Measurements from ENCODE around the gene RIMBP2.

RIMBP2 gene

GRCh38 chr12:130621696-130622298 is 94.3 kb downstream of the RIMBP2 start:
- H3K27me3 ChIP-seq (ENCODE audit: control insufficient read depth, insufficient read depth, low read length) = no peaks in the 10 kb centered on the region
- H3K4me1 ChIP-seq (ENCODE audit: control insufficient read depth, insufficient read depth, low read length) = no peaks in the 10 kb centered on the region

GRCh38 chr12:130620756-130621155 is 95.3 kb downstream of the RIMBP2 start:
- Histone ChIP-seq H3K4me1 (ENCODE audit: control insufficient read depth, insufficient read depth, low read length) (no peaks in the 10 kb centered on the region), H3K27me3 (ENCODE audit: control insufficient read depth, insufficient read depth, low read length) (no peaks in the 10 kb centered on the region), H3K9ac (ENCODE audit: low read length) (no peak overlapping the region), H3K27ac (ENCODE audit: low read depth, low read length) (no peak overlapping the region), H3K36me3 (ENCODE audit: control insufficient read depth, insufficient read depth, low read length) (no peaks in the 10 kb centered on the region), H3K4me3 (ENCODE audit: low read length) (no peak overlapping the region)

More at GRCh38 chr12:130621696-130622298, 94.3 kb downstream of the RIMBP2 start:
- Histone ChIP-seq H3K4me3 (ENCODE audit: low read length) (no peak overlapping the region), H3K36me3 (ENCODE audit: control insufficient read depth, insufficient read depth, low read length) (no peaks in the 10 kb centered on the region), H3K27ac (ENCODE audit: low read depth, low read length) (no peak overlapping the region), H3K9ac (ENCODE audit: low read length) (no peak overlapping the region)

- no peaks in the 10 kb centered on the region for H3K27me3 ChIP-seq (ENCODE audit: control insufficient read depth, insufficient read depth, low read length)
- no peaks in the 10 kb centered on the region for H3K36me3 ChIP-seq (ENCODE audit: control insufficient read depth, insufficient read depth, low read length)
- no peaks in the 10 kb centered on the region for H3K4me1 ChIP-seq (ENCODE audit: control insufficient read depth, insufficient read depth, low read length)
- no peak overlapping the region for H3K9ac ChIP-seq (ENCODE audit: low read length)
- H3K27ac ChIP-seq (ENCODE audit: low read depth, low read length) = no peak overlapping the region
- no peak overlapping the region for H3K4me3 ChIP-seq (ENCODE audit: low read length)
These were observed 95.8 kb downstream of the RIMBP2 start for GRCh38 chr12:130620281-130620680.

GRCh38 chr12:130619385-130620001 is 96.6 kb downstream of the RIMBP2 start:
- H3K4me1 ChIP-seq (ENCODE audit: control insufficient read depth, insufficient read depth, low read length) = no peaks in the 10 kb centered on the region

GRCh38 chr12:130617219-130617618 is 98.9 kb downstream of the RIMBP2 start:
- Histone ChIP-seq H3K9ac (ENCODE audit: low read length) (no peak overlapping the region), H3K27ac (ENCODE audit: low read depth, low read length) (no peak overlapping the region), H3K4me3 (ENCODE audit: low read length) (no peak overlapping the region), H3K36me3 (ENCODE audit: control insufficient read depth, insufficient read depth, low read length) (no peaks in the 10 kb centered on the region), H3K27me3 (ENCODE audit: control insufficient read depth, insufficient read depth, low read length) (no peaks in the 10 kb centered on the region), H3K4me1 (ENCODE audit: control insufficient read depth, insufficient read depth, low read length) (no peaks in the 10 kb centered on the region)

More at GRCh38 chr12:130619385-130620001, 96.6 kb downstream of the RIMBP2 start:
- Histone ChIP-seq H3K4me3 (ENCODE audit: low read length) (no peak overlapping the region), H3K27me3 (ENCODE audit: control insufficient read depth, insufficient read depth, low read length) (no peaks in the 10 kb centered on the region), H3K36me3 (ENCODE audit: control insufficient read depth, insufficient read depth, low read length) (no peaks in the 10 kb centered on the region), H3K27ac (ENCODE audit: low read depth, low read length) (no peak overlapping the region), H3K9ac (ENCODE audit: low read length) (no peak overlapping the region)

- H3K4me1 ChIP-seq (ENCODE audit: control insufficient read depth, insufficient read depth, low read length) = no peaks in the 10 kb centered on the region
- H3K4me3 ChIP-seq (ENCODE audit: low read length) = no peak overlapping the region
- no peak overlapping the region for H3K9ac ChIP-seq (ENCODE audit: low read length)
- no peaks in the 10 kb centered on the region for H3K36me3 ChIP-seq (ENCODE audit: control insufficient read depth, insufficient read depth, low read length)
- H3K27me3 ChIP-seq (ENCODE audit: control insufficient read depth, insufficient read depth, low read length) = no peaks in the 10 kb centered on the region
- no peak overlapping the region for H3K27ac ChIP-seq (ENCODE audit: low read depth, low read length)
These were observed 100.2 kb downstream of the RIMBP2 start for GRCh38 chr12:130615861-130616345.

GRCh38 chr12:130614530-130614905 is 101.6 kb downstream of the RIMBP2 start:
- Histone ChIP-seq H3K9ac (ENCODE audit: low read length) (no peak overlapping the region), H3K36me3 (ENCODE audit: control insufficient read depth, insufficient read depth, low read length) (no peaks in the 10 kb centered on the region), H3K27me3 (ENCODE audit: control insufficient read depth, insufficient read depth, low read length) (no peaks in the 10 kb centered on the region), H3K27ac (ENCODE audit: low read depth, low read length) (no peak overlapping the region), H3K4me1 (ENCODE audit: control insufficient read depth, insufficient read depth, low read length) (no peaks in the 10 kb centered on the region), H3K4me3 (ENCODE audit: low read length) (no peak overlapping the region)

GRCh38 chr12:130613831-130614529 is 102.1 kb downstream of the RIMBP2 start:
- Histone ChIP-seq H3K9ac (ENCODE audit: low read length) (no peak overlapping the region), H3K27ac (ENCODE audit: low read depth, low read length) (no peak overlapping the region), H3K36me3 (ENCODE audit: control insufficient read depth, insufficient read depth, low read length) (no peaks in the 10 kb centered on the region), H3K4me3 (ENCODE audit: low read length) (no peak overlapping the region), H3K27me3 (ENCODE audit: control insufficient read depth, insufficient read depth, low read length) (no peaks in the 10 kb centered on the region), H3K4me1 (ENCODE audit: control insufficient read depth, insufficient read depth, low read length) (no peaks in the 10 kb centered on the region)

GRCh38 chr12:130613131-130613530 is 103.0 kb downstream of the RIMBP2 start:
- no peak overlapping the region for H3K4me3 ChIP-seq (ENCODE audit: low read length)
- H3K27ac ChIP-seq (ENCODE audit: low read depth, low read length) = no peak overlapping the region
- H3K36me3 ChIP-seq (ENCODE audit: control insufficient read depth, insufficient read depth, low read length) = no peaks in the 10 kb centered on the region
- no peaks in the 10 kb centered on the region for H3K4me1 ChIP-seq (ENCODE audit: control insufficient read depth, insufficient read depth, low read length)
- no peak overlapping the region for H3K9ac ChIP-seq (ENCODE audit: low read length)
- H3K27me3 ChIP-seq (ENCODE audit: control insufficient read depth, insufficient read depth, low read length) = no peaks in the 10 kb centered on the region

GRCh38 chr12:130611026-130611905 is 104.8 kb downstream of the RIMBP2 start:
- Histone ChIP-seq H3K4me3 (ENCODE audit: low read length) (no peak overlapping the region), H3K4me1 (ENCODE audit: control insufficient read depth, insufficient read depth, low read length) (no peaks in the 10 kb centered on the region), H3K27me3 (ENCODE audit: control insufficient read depth, insufficient read depth, low read length) (no peaks in the 10 kb centered on the region), H3K36me3 (ENCODE audit: control insufficient read depth, insufficient read depth, low read length) (no peaks in the 10 kb centered on the region), H3K9ac (ENCODE audit: low read length) (no peak overlapping the region), H3K27ac (ENCODE audit: low read depth, low read length) (no peak overlapping the region)

GRCh38 chr12:130609966-130610365 is 106.1 kb downstream of the RIMBP2 start:
- no peaks in the 10 kb centered on the region for H3K27me3 ChIP-seq (ENCODE audit: control insufficient read depth, insufficient read depth, low read length)
- H3K9ac ChIP-seq (ENCODE audit: low read length) = no peak overlapping the region
- no peak overlapping the region for H3K27ac ChIP-seq (ENCODE audit: low read depth, low read length)
- H3K4me1 ChIP-seq (ENCODE audit: control insufficient read depth, insufficient read depth, low read length) = no peaks in the 10 kb centered on the region
- no peak overlapping the region for H3K4me3 ChIP-seq (ENCODE audit: low read length)
- H3K36me3 ChIP-seq (ENCODE audit: control insufficient read depth, insufficient read depth, low read length) = no peaks in the 10 kb centered on the region

GRCh38 chr12:130608831-130609230 is 107.3 kb downstream of the RIMBP2 start:
- H3K9ac ChIP-seq (ENCODE audit: low read length) = no peak overlapping the region
- H3K27ac ChIP-seq (ENCODE audit: low read depth, low read length) = no peak overlapping the region
- no peaks in the 10 kb centered on the region for H3K4me1 ChIP-seq (ENCODE audit: control insufficient read depth, insufficient read depth, low read length)

More at GRCh38 chr12:130608831-130609230, 107.3 kb downstream of the RIMBP2 start:
- Histone ChIP-seq H3K36me3 (ENCODE audit: control insufficient read depth, insufficient read depth, low read length) (no peaks in the 10 kb centered on the region), H3K4me3 (ENCODE audit: low read length) (no peak overlapping the region), H3K27me3 (ENCODE audit: control insufficient read depth, insufficient read depth, low read length) (no peaks in the 10 kb centered on the region)
